ENCODE measurements around the gene BSND.

Gene BSND

DNA sequence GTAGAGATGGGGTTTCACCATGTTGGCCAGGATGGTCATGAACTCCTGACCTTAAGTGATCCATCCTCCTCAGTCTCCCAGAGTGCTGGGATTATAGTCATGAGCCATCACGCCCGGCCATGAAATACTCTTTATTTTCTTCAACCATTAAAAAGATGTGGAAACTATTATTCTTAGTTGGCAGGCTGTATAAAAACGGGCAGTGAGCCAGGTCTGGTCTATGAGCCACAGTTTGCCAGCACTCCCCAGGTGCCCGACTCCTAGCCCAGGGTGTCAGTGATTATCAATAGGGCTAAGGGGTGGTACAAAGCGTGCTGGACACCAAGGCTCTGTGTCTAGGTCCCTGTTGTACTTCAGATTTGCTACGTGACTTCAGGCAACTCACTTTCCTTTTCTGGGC is 22.0 kb upstream of the BSND start:
- DNase-seq, result no peak

DNA sequence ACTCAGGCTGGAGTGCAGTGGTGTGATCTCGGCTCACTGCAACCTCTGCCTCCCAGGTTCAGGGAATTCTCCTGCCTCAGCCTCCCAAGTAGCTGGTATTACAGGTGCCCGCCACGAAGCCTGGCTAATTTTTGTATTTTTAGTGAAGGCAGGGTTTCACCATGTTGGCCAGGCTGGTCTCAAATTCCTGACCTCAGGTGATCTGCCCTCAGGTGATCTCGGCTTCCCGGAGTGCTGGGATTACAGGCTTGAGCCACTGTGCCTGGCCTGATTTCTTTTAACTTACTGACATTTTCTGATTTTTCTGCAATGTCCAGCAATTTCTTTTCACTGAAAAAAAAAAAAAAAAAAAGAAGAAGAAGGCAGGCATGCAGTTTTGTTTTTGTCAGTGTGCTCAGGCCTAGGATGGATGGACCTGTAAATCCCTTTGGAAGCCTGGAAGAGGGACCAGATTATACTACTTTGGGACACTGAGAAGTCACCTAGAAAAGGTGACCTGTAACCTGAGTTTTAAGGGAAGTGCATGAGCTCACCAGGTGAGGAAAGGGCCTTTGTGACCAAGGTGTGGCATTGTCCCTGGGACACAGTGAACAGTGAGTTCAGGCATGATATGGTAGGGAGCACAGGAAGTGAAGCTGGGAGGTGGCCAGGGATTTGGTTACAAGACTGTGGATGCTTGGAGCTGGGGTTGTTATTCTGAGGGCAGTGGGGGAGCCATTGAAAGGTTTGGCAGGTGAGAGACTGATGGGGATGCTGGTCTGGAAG is 21.0 kb upstream of the BSND start:
- no peak for DNase-seq

DNA sequence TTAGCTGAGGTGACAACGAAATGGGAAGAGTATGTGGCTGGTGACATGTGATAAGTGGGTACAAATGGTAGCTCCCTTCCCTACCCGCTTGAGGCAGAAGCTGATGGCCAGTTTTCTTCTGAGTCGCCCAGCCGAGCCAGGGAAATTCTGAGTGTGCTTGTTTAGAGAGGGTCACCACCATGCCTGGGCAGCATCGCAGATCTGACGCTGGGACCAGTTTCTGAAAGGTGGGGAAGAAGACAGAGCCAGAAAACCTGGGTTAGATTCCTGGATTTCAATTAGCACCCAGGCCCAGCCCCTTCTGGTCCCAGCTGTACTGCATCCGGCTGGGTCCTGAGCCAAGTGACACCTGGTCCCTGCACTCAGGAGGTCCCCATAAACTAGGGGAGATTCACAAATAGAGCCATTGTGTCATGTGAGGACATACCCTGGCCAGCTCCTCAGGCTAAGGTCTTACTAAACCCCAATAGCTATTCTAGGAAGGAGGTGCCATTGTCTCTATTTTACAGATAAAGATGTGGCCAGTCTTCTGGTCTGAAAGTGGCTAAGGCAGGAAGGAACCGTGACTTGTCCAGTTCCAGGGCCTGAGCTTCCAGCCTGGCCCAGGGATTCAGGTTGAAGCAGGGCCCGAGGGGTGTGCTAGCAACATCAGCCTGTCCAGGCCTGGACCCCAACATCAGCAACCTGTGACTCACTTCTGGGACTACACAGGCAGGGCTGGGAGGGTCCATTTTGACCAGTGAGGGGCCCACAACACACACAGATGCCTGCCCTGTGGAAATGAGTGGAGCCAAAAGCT is 20.0 kb upstream of the BSND start:
- DNase-seq, result no peak

DNA sequence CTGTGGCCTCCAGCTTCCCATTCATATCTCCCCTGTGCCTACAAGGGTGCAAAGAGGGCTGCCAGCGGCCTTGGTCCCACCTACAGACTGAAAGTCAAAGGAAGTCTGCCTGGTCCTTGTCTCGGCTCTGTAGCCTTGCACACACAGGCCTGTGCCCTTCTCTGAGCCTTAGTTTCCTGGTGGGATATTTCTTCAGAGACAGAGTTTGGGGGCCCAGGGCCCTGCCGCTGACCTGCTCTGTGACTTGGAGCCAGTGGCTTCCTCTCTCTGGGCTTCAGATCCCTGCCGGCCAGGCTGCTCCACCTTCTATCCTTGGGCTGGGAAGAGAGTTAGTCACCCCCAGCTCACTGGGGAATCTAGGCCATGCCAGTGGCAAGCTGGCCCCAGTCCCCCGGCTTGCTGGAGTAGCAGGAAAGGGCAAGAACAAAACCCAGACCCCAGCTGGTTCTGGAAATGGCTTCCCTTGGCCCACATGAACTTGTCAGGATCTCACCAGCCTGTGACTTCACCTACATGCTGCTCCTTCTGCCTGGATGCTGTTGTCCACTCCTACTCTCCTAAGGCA is 19.3 kb upstream of the BSND start:
- DNase-seq, result no peak

DNA sequence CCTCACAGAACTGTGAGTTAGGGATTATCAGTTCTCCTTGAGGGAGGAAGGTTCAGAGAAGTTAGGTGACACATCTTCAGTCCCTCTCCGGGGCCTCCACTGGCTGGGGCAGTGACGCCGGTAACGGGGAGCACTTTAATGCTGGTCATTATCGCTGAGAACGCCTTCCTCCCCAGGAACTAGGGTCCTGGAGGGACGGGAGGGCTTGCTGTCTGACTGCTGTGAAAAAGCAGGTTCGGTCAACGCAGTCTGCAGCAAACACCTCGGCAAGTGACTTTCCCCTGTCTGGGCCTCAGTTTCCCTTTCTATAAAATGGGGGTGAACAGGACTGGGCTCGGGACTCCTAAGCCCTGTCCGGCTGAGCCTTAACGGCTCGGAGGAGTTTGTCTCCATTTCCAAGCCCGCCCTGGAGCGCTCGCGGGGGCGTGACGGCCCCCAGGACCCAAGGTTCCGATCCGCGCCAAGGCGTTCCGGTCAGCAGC is 18.6 kb upstream of the BSND start:
- no peak for DNase-seq

DNA sequence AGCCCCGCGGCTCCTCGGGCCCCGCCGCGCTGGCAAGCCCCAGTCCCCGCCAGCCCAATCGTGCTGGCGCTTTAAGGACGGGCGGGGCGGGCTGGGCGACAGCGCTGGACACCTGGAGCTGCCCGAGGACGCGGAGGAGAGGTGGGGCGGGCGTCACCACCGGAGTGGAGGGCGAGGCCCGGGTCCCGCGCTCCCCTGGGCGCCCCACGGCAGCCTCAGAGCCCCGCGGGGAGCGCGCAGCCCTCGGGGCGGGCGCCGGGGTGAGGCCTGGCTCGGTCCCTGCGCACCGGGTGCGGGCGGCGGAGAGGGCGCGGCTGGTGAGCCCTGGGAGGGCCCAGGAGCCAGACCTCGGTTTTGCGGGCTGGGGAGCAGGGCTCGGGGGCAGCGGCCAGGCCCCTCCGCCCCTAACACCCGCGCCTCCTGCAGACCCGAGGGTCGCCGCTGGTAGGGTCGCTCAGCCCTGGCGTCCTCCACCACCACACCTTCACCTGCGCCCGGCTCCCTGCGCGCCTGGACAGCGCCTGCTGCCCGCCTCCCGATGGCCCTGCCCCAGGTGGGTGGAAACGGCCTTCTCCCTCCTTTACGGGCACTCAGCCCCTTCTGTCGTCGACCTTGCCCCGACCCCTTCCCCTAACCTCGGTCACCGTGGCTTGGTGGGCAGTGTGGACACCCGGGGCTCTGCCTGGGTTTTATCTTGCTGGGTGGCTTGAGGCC is 18.0 kb upstream of the BSND start, which contains the start of gene TMEM61:
Gene TMEM61 (plus strand): TSS at position 101 of the 714 bp plus-strand sequence. CDS start 438 bp downstream, at position 539.
- no peak for DNase-seq

DNA sequence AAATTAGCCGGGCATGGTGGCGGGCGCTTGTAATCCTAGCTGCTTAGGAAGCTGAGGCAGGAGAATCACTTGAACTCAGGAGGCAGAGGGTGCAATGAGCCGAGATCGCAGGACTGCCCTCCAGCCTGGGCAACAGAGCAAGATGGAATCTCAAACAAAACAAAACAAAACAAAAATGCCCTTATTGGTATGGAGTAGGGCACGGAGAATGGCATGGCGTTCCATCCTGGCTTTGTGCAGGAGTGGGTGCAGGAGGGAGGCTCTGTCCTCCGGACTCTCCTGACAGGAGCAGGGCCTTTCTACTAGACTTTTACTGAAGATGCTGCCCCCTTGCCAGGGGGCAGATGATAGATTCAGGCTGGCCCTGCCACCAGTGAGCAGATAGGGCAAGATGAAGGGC is 17.3 kb upstream of the BSND start:
- no peak for DNase-seq

DNA sequence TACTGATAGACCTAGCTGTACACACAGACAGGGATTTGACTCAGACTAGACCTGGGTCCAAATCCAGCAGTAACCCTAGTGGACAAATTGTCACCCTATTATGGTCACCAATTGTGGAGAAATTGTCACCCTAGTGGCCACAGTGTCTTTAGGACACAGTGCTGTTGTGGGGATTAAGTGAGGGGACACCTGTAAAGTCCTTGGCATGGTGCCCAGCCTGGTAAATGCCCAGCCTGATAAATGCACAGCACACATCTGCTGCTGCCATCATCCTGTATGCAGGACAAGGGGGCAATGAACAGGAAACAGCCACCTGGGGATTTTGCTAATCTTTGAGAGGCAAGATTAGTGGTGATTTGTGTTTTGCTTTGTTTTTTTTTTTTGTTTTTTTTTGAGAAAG is 16.0 kb upstream of the BSND start:
- no peak for DNase-seq

DNA sequence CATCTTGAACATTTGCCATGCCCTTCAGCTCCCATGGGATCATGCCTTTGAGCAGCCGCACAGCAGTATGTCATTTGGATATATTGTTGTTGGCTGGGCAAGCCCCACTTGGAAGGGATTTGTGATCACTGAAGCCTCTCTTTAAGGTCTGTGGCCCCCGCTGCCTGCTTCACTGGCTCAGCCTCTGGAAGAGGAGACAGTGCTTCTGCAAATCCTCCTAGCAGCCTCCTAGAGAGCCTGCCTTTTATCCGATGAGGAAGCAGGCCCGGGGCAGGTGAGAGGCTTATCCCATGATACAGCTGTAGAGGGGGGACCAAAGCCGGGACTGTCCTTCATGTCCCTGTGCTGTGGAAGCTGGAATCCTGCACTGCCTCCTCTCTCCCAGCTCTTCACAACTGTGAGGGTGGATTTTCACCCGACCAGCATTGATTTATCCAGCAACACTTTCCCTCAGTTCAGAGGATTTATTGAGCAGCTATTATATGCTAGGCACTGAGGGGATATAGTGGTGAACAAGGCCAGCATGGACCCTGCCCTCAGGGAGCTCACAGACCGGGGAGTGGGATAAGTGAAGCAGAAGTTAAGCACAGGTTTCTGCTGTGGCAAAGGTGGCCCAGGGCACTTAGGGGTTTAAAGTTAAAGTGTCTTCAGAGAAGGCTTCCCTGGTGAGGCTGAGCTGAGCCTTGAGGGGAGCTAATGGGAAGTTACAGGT is 14.4 kb upstream of the BSND start:
- no peak for DNase-seq

DNA sequence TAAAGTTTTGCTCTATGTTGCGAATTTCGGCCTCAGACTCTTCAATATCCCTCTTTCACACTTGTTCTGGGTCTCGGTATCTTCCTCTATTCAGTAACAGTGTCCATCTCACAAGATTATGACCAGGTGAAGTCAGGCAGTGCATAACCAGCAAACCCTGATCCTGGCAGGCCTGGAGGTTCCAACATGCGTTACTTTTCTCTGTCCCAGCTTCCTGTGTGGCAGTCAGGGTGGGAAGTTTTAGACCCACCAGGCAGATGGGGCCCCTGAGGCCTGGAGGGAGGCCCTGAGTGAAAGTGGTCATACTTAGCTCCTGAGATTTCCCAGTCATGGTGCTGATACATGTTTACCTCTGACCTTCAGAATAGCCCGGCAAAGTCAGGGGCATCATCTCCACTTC is 13.2 kb upstream of the BSND start:
- DNase-seq, result no peak

DNA sequence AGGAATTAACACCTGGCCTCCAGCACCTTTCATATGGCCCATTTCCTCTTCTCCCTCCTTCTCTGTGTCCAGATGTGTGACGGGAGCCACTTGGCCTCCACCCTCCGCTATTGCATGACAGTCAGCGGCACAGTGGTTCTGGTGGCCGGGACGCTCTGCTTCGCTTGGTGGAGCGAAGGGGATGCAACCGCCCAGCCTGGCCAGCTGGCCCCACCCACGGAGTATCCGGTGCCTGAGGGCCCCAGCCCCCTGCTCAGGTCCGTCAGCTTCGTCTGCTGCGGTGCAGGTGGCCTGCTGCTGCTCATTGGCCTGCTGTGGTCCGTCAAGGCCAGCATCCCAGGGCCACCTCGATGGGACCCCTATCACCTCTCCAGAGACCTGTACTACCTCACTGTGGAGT is 12.7 kb upstream of the BSND start:
- no peak for DNase-seq

DNA sequence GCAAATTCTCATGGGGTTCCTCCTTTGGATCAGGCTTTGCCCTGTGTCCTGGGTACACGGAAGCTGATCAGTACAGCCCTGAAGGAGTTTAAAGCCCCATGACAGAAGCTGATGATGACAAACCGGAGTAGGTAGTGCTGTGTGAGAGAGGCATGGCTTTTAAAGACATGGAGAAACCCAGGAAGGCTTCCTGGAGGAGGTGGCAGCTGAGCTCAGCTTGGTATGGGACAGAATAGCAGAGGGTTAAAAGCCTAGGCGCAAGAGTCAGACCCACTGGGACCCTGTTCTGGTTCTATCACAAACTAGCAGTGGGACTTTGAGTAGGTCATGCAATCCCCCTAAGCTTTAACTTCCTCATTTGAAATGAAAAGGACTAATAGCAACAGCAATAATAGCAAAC is 12.2 kb upstream of the BSND start:
- DNase-seq, result no peak

DNA sequence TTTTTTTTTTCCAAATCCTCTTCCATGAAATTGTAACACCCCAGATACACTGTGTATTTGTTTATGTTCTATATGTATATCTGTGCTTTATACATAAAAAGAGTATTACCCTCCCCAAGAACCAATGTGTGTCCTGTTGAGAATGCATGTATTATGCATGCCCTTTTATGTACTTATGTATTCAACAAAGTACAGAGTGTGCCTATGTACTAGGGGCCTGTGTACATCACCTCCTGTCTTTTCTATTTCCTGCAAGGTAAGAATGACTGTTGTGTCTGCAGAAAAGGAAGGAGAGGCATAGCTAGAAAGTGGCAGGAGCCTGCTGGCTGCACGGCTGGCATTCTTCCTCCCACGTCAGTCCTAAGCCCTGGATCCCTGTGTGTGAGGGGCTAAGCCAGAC is 11.3 kb upstream of the BSND start:
- no peak for DNase-seq

DNA sequence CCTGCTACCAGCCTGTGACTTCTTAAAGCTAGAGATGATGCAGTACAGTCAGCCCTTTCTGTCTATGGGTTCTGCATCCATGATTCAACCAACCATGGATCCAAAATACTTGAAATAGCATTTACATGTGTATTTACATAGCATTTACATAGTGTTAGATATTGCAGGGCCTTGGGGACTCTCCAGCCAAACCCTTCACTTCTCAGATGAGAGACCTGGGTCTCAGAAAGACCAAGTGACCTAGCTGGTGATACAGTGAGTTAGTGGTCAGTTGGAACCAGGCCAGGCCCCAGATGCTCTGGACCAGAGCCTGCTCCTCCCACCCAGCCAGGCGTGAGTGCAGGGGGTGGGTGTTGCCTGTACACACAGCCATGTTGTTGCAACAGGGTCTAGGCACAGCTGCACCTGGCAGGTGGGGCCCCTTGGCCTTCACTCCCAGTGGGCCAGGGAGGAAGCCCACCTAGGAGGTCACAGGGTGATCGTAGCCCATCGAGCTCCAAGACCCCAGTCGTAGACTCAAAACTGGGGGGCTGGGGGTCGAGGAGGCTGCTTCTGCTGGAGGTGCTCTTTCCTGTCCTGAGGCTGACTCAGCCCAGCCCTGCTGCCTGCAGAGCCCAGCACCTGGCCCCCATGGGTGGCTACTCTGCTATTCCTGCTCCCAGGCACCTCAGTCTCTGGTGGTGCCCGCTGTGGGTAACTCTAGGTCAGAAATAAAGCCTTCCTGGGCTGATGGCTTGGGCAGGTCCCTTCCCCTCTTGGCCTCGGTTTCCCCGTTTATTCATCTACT is 10.6 kb upstream of the BSND start:
- DNase-seq, result no peak

DNA sequence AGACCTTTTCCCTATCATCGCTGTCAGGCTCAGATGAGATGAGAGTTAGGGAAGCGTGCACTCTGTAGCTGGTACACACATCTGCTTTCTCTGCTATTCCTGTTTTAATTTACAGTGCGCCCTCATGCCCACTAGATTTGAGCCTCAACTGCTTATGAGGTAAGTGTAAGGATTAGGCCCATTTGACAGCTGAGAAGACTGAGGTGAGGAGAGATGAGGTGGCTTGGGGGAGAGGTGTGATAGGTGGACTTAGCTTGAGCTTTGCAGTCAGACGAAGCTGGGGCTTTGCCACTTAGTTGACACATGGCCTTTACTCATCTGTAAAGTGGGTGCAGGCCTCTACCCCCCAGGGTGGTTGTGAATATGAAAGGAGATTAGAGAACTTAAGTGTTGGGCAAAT is 9.8 kb upstream of the BSND start:
- no peak for DNase-seq

DNA sequence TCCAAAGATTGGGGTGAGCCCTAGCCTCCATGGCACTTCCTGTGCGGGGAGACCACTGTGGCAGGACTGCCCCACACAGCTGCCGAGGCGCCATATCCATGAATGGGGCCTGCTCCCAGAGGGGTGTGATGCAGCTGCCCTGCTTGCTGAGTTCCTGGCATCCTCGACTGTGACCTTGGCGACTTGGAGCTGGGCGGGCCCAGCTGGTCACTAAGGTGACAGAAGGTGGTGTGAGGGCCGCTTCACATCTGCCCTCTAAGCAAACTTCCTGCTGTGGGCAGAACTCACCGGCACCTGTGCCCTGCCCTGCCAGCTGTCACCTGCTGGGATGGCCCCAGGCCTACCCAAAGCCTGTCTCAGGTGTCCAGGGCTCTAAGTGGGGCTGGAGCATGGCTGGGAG is 9.3 kb upstream of the BSND start:
- DNase-seq, result no peak

DNA sequence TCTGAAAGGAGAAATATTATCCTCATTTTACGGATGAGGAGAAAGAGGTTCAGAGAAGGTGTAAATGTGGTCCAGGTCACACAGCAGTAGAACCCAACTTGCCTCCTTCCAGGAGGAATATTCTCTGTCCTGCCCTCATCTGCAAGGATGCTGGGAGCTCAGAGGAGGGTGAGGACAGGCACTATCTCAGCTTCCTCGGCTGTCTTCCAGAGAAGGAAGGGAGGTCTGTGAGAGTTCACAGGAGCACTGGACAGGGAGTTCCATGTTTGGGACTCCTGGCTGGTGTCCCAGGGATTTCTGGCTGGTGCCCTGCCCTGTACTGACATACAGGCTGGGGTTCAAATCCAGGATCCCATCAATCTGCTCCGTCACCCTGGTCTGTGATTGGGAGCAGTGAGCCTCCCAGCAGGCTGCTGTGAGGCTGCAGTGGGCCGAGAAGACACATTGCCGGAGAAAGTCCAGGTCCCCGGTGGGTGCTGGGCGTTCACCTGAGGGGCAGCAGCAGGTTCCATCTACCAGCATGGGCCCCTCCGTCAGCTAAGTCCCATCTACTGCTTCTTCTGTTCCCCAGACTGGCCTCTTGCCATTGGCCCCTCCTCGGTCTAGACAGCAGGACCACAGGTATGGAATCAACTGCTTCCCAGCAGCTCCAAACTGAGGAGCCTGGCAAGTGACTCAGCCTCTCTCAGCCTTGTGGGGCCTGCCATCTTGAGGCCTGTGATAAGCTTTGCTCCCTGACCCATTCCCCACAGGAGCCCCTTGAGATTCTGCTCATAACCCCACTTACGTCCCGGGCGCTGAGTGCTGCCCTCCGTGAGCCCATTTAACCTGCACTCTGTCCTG is 8.5 kb upstream of the BSND start:
- no peak for DNase-seq

DNA sequence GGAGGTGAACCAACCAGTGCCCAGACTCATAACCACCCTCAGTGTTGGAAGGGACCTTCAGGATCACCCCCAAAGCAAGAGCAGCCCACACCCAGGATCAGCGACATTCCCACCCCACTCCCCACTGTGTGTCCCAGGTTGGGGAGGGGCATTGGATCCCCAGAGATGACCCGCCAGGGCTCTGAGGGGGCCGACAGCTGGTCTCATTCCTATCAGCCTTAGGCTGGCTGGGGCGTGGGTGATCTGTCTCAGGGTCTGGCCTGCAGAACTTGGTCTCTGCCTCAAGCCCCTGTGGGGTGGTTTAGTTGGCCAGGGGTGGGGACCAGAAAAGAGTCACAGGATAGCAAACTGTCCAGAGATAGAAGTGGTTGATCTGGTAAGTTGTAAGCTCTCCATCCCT is 7.8 kb upstream of the BSND start:
- no peak for DNase-seq

DNA sequence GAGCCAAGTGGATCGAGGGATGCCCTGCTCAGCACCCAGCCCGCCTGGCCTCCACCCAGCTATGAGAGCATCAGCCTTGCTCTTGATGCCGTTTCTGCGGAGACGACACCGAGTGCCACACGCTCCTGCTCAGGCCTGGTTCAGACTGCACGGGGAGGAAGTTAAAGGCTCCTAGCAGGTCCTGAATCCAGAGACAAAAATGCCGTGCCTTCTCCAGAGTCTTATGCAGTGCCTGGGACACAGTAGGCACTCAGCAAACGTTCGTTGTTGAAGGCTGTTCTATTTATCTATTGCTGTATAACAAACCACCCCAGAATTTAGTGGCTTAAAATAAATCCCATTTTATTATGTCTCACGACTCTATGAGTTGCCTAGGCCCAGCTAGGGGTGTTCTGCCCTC is 6.8 kb upstream of the BSND start:
- no peak for DNase-seq

DNA sequence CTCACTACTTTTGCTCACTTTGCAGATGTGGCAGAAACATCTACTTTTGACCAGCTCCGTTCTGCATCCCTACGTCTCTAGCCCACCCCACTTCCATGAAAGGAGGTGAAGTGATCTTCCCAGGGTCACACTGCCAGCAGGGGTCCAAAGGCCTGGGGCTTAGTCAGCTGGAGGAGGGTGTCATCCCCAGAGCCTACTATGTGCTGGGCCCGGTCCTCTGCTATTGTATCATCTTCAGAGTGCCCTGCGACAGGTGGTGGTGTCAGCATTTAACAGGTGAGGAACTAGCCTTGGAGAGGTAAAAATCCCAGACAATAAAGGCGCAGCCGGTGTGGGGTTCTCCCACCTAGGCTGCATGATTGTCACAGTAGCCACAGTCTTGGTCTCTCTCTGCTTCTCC is 5.6 kb upstream of the BSND start:
- DNase-seq, result no peak

Data from SIG-M5 (cell line).